Measurements from ENCODE around the gene RRP9. TPM values are rescaled to one million over a fixed set of nuclear protein-coding genes. Genes with fewer than 3 reads are reported as not detected.

The RRP9 gene
- total and polyA plus RNA-seq, 10 of the 15 experiments (the other 5 are each of a cell fraction or from before 2014, with no cell fraction given): 4.7 to 91.5 (median 41.7) TPM

DNA sequence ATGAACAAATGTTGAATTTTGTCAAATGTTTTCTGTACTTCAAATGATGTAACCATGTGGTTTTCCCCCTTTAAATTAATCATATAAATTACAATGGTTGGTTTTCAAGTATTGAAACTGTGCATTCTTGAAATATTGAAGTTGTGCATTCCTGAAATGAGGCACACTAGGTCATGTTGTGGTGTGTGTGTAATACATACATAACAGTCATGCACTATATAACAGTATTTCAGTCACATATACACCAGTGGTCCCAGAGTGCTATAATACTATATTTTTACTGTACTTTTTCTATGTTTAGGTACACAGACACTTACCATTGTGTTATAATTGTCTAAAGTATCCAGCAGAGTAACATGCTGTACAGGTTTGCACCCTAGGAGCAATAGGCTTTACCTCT lies 55.3 kb downstream of the RRP9 start (continued):
- TF ChIP-seq MLLT1 (IDR thresholded peaks at IDR 0.05) (no peak), SREBF2 (IDR thresholded peaks at IDR 0.05; ENCODE audit: low read length) (no peak), BHLHE40 (IDR thresholded peaks at IDR 0.05; ENCODE audit: borderline replicate concordance in 1 of 2, low read depth in 2 of 2, low read length in 1 of 2) (no peak), ZNF592 (IDR thresholded peaks at IDR 0.05) (no peak), PKNOX1 (IDR thresholded peaks at IDR 0.05) (no peak), NR2C2 (IDR thresholded peaks at IDR 0.05; ENCODE audit: borderline replicate concordance, control insufficient read depth, insufficient read length, low read depth) (no peak), JUNB (IDR thresholded peaks at IDR 0.05) (no peak), MYB (IDR thresholded peaks at IDR 0.05; ENCODE audit: borderline replicate concordance, low read depth, low read length) (no peak)

Small RNA genes within 50 kb of the gene (small RNA-seq; reads per million reads assigned to genes)
- not detected for gene AC115284.1

Other genes with a start within 250 kb of the RRP9 start
Only the 7 nearest of the 14 such genes appear.
- gene IQCF1, start 38.6 kb downstream of the RRP9 start, total RNA-seq (2014; rRNA removed): not detected in 2 replicates
- not detected in 2 replicates for gene IQCF1, start 38.6 kb downstream of the RRP9 start, total RNA-seq (2014; rRNA removed; fragmentation: Illumina TruSeq; extraction: Trizol)
- not detected in 2 replicates for gene IQCF1, start 38.6 kb downstream of the RRP9 start, total RNA-seq (2021)
- not detected in 2 replicates for gene IQCF1, start 38.6 kb downstream of the RRP9 start, polyA plus RNA-seq (2011; rRNA removed)
- not detected in 2 replicates for gene IQCF1, start 38.6 kb downstream of the RRP9 start, polyA plus RNA-seq (2014; fragmentation: Illumina TruSeq; extraction: Trizol)
- gene IQCF1, start 38.6 kb downstream of the RRP9 start, polyA plus RNA-seq (2014; fragmentation: Nextera tagmentation; extraction: Ambion mirVana): not detected
- gene IQCF1, start 38.6 kb downstream of the RRP9 start, polyA plus RNA-seq (2014; rRNA removed): not detected in 2 replicates
- gene IQCF1, start 38.6 kb downstream of the RRP9 start, polyA plus RNA-seq (2016; fragmentation: Nextera tagmentation; extraction: Ambion mirVana): not detected
- gene PARP3, start 459 bp upstream of the RRP9 start, total RNA-seq (2014; rRNA removed): 23.7 and 25.1 TPM in 2 replicates
- 13.6 and 16.0 TPM in 2 replicates for gene PARP3, start 459 bp upstream of the RRP9 start, total RNA-seq (2014; rRNA removed; fragmentation: Illumina TruSeq; extraction: Trizol)
- 19.9 and 28.0 TPM in 2 replicates for gene PARP3, start 459 bp upstream of the RRP9 start, total RNA-seq (2021)
- 12.9 and 20.5 TPM in 2 replicates for gene PARP3, start 459 bp upstream of the RRP9 start, polyA plus RNA-seq (2011; rRNA removed)
- 7.8 and 20.0 TPM in 2 replicates for gene PARP3, start 459 bp upstream of the RRP9 start, polyA plus RNA-seq (2014; fragmentation: Illumina TruSeq; extraction: Trizol)
- 1 to 10 TPM; 2.1 to 2.2 TPM for gene PARP3, start 459 bp upstream of the RRP9 start, polyA plus RNA-seq (2014; fragmentation: Nextera tagmentation; extraction: Ambion mirVana)
- 31.2 and 35.5 TPM in 2 replicates for gene PARP3, start 459 bp upstream of the RRP9 start, polyA plus RNA-seq (2014; rRNA removed)
- gene PARP3, start 459 bp upstream of the RRP9 start, polyA plus RNA-seq (2016; fragmentation: Nextera tagmentation; extraction: Ambion mirVana): 10 to 100 TPM; 17.8 to 19.0 TPM
- not detected in 2 replicates for gene GPR62, start 13.5 kb upstream of the RRP9 start, total RNA-seq (2014; rRNA removed)
- gene GPR62, start 13.5 kb upstream of the RRP9 start, total RNA-seq (2014; rRNA removed; fragmentation: Illumina TruSeq; extraction: Trizol): not detected in 2 replicates
- gene GPR62, start 13.5 kb upstream of the RRP9 start, total RNA-seq (2021): not detected in 2 replicates
- not detected in 2 replicates for gene GPR62, start 13.5 kb upstream of the RRP9 start, polyA plus RNA-seq (2011; rRNA removed)
- not detected in 2 replicates for gene GPR62, start 13.5 kb upstream of the RRP9 start, polyA plus RNA-seq (2014; fragmentation: Illumina TruSeq; extraction: Trizol)
- not detected for gene GPR62, start 13.5 kb upstream of the RRP9 start, polyA plus RNA-seq (2014; fragmentation: Nextera tagmentation; extraction: Ambion mirVana)
- gene GPR62, start 13.5 kb upstream of the RRP9 start, polyA plus RNA-seq (2014; rRNA removed): not detected in 2 replicates
- not detected for gene GPR62, start 13.5 kb upstream of the RRP9 start, polyA plus RNA-seq (2016; fragmentation: Nextera tagmentation; extraction: Ambion mirVana)
- gene PCBP4, start 25.6 kb upstream of the RRP9 start, total RNA-seq (2014; rRNA removed): 10.7 and 11.5 TPM in 2 replicates
- 4.2 and 4.7 TPM in 2 replicates for gene PCBP4, start 25.6 kb upstream of the RRP9 start, total RNA-seq (2014; rRNA removed; fragmentation: Illumina TruSeq; extraction: Trizol)
- 13.3 and 14.5 TPM in 2 replicates for gene PCBP4, start 25.6 kb upstream of the RRP9 start, total RNA-seq (2021)
- 2.7 and 4.2 TPM in 2 replicates for gene PCBP4, start 25.6 kb upstream of the RRP9 start, polyA plus RNA-seq (2011; rRNA removed)
- 1.9 and 4.7 TPM in 2 replicates for gene PCBP4, start 25.6 kb upstream of the RRP9 start, polyA plus RNA-seq (2014; fragmentation: Illumina TruSeq; extraction: Trizol)
- under 1 TPM; 0.05 to 0.24 TPM for gene PCBP4, start 25.6 kb upstream of the RRP9 start, polyA plus RNA-seq (2014; fragmentation: Nextera tagmentation; extraction: Ambion mirVana)
- 13.4 and 15.3 TPM in 2 replicates for gene PCBP4, start 25.6 kb upstream of the RRP9 start, polyA plus RNA-seq (2014; rRNA removed)
- gene PCBP4, start 25.6 kb upstream of the RRP9 start, polyA plus RNA-seq (2016; fragmentation: Nextera tagmentation; extraction: Ambion mirVana): 1 to 10 TPM; 3.6 to 4.0 TPM
- gene ABHD14B, start 32.1 kb upstream of the RRP9 start, total RNA-seq (2014; rRNA removed): 59.9 and 62.4 TPM in 2 replicates
- 28.9 and 30.5 TPM in 2 replicates for gene ABHD14B, start 32.1 kb upstream of the RRP9 start, total RNA-seq (2014; rRNA removed; fragmentation: Illumina TruSeq; extraction: Trizol)
- gene ABHD14B, start 32.1 kb upstream of the RRP9 start, total RNA-seq (2021): 58.3 and 58.8 TPM in 2 replicates
- 45.4 and 76.5 TPM in 2 replicates for gene ABHD14B, start 32.1 kb upstream of the RRP9 start, polyA plus RNA-seq (2011; rRNA removed)
- 35.9 and 51.1 TPM in 2 replicates for gene ABHD14B, start 32.1 kb upstream of the RRP9 start, polyA plus RNA-seq (2014; fragmentation: Illumina TruSeq; extraction: Trizol)
- gene ABHD14B, start 32.1 kb upstream of the RRP9 start, polyA plus RNA-seq (2014; fragmentation: Nextera tagmentation; extraction: Ambion mirVana): 10 to 100 TPM in 1 of 2 experiments, 1 to 10 TPM in 1; 7.8 to 14.2 TPM
- gene ABHD14B, start 32.1 kb upstream of the RRP9 start, polyA plus RNA-seq (2014; rRNA removed): 73.0 and 80.4 TPM in 2 replicates
- 10 to 100 TPM; 47.2 to 50.9 TPM for gene ABHD14B, start 32.1 kb upstream of the RRP9 start, polyA plus RNA-seq (2016; fragmentation: Nextera tagmentation; extraction: Ambion mirVana)
- gene ABHD14A, start 33.2 kb upstream of the RRP9 start, total RNA-seq (2014; rRNA removed): 12.2 and 13.1 TPM in 2 replicates
- gene ABHD14A, start 33.2 kb upstream of the RRP9 start, total RNA-seq (2014; rRNA removed; fragmentation: Illumina TruSeq; extraction: Trizol): 5.0 and 5.9 TPM in 2 replicates
- 9.3 and 12.2 TPM in 2 replicates for gene ABHD14A, start 33.2 kb upstream of the RRP9 start, total RNA-seq (2021)
- 4.9 and 6.5 TPM in 2 replicates for gene ABHD14A, start 33.2 kb upstream of the RRP9 start, polyA plus RNA-seq (2011; rRNA removed)
- gene ABHD14A, start 33.2 kb upstream of the RRP9 start, polyA plus RNA-seq (2014; fragmentation: Illumina TruSeq; extraction: Trizol): 2.4 and 5.6 TPM in 2 replicates
- 1 to 10 TPM; 1.2 to 2.2 TPM for gene ABHD14A, start 33.2 kb upstream of the RRP9 start, polyA plus RNA-seq (2014; fragmentation: Nextera tagmentation; extraction: Ambion mirVana)
- gene ABHD14A, start 33.2 kb upstream of the RRP9 start, polyA plus RNA-seq (2014; rRNA removed): 12.6 and 12.9 TPM in 2 replicates
- 10 to 100 TPM; 22.4 to 27.0 TPM for gene ABHD14A, start 33.2 kb upstream of the RRP9 start, polyA plus RNA-seq (2016; fragmentation: Nextera tagmentation; extraction: Ambion mirVana)
- gene ACY1, start 41.6 kb upstream of the RRP9 start, total RNA-seq (2014; rRNA removed): 28.9 and 35.1 TPM in 2 replicates
- gene ACY1, start 41.6 kb upstream of the RRP9 start, total RNA-seq (2014; rRNA removed; fragmentation: Illumina TruSeq; extraction: Trizol): 19.0 and 22.3 TPM in 2 replicates
- gene ACY1, start 41.6 kb upstream of the RRP9 start, total RNA-seq (2021): 27.4 and 33.5 TPM in 2 replicates
- gene ACY1, start 41.6 kb upstream of the RRP9 start, polyA plus RNA-seq (2011; rRNA removed): 12.5 and 18.5 TPM in 2 replicates
- 6.4 and 18.8 TPM in 2 replicates for gene ACY1, start 41.6 kb upstream of the RRP9 start, polyA plus RNA-seq (2014; fragmentation: Illumina TruSeq; extraction: Trizol)
- gene ACY1, start 41.6 kb upstream of the RRP9 start, polyA plus RNA-seq (2014; fragmentation: Nextera tagmentation; extraction: Ambion mirVana): 10 to 100 TPM; 19.8 to 28.2 TPM
- gene ACY1, start 41.6 kb upstream of the RRP9 start, polyA plus RNA-seq (2014; rRNA removed): 31.3 and 42.2 TPM in 2 replicates
- 10 to 100 TPM; 32.0 to 37.0 TPM for gene ACY1, start 41.6 kb upstream of the RRP9 start, polyA plus RNA-seq (2016; fragmentation: Nextera tagmentation; extraction: Ambion mirVana)